Erythroblast (primary cell): ENCODE measurements around the gene CMTM7.
"Not testable (repeated sequence)": the region's sequence is repeated elsewhere in the genome, so short reads cannot be mapped to it uniquely, and the experiment has no call there.

ENCODE experiments used
- DNase-seq, 2 experiments: peaks; one replicate each; lab custom pipeline; 2025; lab: John Stamatoyannopoulos, UW
- GATA1 ChIP-seq: IDR thresholded peaks from 2 replicates; pipeline ENCODE4 v1.6.1; 2011; ENCODE audit warnings: low read depth, mild to moderate bottlenecking, control low read depth, low read length, moderate library complexity
- POLR2A ChIP-seq: IDR thresholded peaks from 2 replicates; pipeline ENCODE4 v1.6.1; 2011; ENCODE audit warnings: mild to moderate bottlenecking, low read length

CMTM7 gene

DNA sequence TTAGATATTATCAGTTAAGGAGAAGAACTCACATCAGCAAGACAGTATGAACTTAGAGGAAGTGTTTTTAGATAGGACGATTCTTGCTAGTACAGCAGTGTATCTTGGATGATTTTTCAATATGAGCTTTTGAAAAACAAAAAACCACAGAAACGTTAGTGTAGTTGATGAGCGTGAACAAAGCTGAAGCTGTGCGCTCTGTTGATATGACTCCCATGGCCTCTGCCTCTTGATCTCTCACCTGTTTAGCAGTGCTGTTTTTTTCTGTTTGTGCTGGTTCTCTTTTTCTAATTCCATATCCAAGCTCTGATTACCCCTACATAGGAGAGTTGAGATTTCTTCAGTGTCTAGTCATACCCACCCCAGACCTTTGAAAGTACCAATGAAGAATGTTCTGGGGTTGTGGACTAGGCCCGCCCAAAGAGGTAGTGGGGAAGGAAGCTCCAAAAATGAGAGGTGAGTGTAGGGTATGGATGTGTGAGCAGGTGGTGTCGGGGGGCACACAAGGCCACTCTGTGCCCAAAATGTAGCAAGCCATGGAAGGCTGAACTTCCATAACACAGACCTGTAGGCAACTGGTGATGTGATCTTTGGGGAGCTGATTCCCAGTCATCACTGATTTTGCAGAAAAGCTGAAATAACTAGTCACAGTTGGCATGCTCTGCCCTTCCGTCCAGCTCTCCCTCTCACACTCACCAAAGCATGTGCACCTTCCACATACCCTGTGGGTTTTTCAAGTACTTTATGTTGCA is 20.0 kb upstream of the CMTM7 start:
- no peak for DNase-seq
- TF ChIP-seq POLR2A (no peak), GATA1 (no peak)

DNA sequence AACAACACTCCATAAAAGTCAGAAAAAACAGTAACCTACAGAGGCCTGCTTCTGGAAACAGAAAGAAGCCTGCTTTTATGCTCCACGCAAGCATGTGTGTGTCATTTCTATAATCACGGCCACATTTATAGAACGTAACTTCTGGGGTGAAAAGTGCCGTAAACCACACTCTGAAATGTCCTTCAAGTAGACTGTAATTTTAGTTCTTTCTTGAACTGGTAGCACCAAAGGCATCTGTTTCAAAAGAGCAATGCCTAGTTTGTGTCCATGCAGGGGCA is 19.5 kb upstream of the CMTM7 start:
- TF ChIP-seq POLR2A = no peak
- DNase-seq = no peak

DNA sequence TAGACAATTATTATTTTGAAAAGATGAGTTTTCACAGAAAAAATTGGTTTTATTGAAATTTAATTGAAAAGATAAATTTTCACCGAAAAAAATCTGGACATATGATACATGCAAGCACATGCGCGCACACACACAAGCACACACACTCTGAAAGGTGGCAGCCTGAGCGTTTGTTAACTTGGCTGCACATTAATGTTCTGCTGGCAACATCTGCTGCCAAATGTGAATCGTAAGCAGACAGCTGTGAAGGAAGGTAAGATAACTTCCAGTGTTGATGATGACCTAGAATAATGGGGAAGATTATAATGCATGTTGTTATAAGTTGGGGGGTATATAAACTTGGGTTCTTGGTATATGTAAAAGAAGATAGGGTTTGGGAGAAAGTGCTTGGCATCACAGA is 18.4 kb upstream of the CMTM7 start:
- no peak for TF ChIP-seq GATA1
- DNase-seq = no peak

DNA sequence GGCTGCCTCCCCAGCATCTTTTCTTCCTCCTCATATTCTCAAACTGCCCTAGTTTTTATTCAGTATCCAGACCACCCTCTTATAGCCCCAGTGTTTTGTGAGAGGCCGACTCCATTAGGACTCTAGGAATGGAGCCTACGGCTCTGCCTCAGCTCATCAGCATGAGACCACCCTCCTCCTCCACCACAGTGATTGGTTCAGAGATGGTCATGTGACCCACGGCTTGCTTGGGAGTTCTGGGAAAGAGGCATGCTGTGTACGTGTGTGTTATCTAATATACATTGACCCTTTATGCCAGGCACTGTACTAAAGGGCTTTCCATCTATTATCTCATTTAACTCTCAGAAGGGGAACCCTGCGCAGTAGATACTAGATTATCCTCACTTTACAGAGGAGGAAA is 17.8 kb upstream of the CMTM7 start:
- no peak for DNase-seq
- no peak for TF ChIP-seq GATA1
- TF ChIP-seq POLR2A = no peak

DNA sequence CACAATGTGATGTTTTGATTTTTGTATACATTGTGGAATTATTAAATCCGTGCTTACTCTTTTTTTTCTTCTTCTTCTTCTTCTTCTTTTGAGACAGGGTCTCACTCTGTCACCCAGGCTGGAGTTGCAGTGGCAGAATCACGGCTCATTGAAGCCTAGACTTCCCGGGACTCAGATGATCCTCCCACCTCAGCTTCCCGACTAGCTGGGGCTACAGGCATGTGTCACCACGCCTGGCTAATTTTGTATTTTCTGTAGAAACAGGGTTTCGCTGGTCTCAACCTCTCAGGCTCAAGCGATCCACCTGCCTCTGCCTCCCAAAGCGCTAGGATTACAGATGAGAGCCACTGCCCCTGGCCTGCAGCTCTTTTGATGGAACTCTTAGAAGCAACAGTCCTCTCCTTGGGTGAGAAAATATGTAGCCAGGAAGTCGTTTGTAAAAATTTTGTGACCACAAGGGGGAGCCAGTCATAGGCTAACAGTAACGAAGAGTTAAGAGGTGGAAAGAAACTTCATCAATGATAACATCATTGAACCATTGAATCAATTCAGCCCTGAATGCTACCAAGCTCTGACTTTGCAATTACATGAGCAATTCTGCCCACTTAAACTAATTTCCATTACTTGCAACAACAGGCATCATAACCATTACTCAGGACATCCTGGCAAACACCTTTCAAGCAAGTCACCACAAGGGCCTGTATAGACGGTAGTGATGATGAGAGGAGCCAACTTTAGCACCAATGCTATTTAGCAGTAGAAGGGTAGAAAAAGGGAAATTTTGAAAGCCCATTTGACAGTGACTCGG is 16.7 kb upstream of the CMTM7 start:
- DNase-seq = peak; percentile 74 to 83
- no peak for TF ChIP-seq GATA1
- TF ChIP-seq POLR2A = no peak

DNA sequence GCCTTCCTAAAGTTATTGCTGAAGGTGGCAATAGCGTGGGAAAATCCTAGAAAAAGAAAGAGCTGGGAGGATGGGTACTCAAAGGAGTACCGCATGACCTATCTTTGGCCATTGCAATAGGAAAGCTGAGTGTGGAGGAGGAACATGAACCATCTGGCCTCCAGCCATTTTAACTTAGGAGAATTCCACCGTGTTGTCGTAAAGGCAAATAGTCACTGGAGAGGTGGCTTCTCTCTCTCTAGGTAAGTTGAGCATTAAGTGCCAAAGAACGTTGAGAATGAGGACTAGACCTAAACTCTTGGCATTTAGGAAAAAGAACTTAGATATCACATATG is 16.1 kb upstream of the CMTM7 start:
- DNase-seq = no peak
- TF ChIP-seq GATA1 (no peak), POLR2A (no peak)

DNA sequence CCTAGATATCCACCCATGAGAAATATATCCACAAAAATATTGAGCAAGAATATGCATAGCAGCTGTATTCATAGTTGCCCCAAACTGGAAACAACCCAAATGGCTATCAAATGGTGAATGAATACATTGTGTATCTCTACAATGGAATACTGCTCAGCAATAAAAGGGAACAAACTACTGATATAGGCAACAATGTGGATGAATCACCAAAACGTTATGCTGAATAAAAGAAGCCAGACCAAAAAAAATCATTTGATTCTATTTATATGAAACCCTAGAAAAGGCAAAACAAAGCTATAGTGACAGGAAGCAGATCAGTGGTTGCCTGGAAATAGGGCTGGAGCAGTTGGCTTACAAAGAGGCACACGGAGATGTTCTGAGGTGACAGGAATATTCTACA is 15.5 kb upstream of the CMTM7 start:
- DNase-seq = no peak
- no peak for TF ChIP-seq POLR2A

DNA sequence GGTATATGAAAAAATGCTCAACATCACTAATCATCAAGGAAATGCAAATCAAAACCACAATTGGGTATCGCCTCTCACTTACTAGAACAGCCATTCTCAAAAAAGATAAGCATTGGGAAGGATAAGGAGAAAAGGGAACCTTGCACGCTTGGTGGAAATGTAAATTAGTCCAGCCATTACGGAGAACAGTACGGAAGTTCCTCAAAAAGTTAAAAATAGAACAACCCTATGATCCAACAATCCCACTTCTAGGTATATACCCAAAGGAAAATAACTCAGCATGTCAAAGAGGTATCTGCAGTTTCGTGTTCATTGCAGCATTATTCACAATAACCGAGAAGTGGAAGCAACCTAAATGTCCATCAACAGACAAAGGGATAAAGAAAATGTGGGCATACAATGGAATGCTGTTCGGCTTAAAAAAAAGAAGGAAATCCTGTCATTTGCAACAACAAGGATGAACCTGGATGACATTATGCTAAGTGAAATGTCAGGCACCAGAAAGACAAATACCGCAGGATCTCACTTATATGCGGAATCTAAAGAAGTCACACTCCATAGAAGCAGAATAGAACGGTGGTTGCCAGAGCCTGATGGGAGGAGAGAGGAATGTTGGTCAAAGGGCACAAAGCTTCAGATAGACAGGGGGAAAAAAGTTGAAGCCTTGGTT is 11.7 kb upstream of the CMTM7 start:
- TF ChIP-seq GATA1 (no peak), POLR2A (no peak)
- no peak for DNase-seq

DNA sequence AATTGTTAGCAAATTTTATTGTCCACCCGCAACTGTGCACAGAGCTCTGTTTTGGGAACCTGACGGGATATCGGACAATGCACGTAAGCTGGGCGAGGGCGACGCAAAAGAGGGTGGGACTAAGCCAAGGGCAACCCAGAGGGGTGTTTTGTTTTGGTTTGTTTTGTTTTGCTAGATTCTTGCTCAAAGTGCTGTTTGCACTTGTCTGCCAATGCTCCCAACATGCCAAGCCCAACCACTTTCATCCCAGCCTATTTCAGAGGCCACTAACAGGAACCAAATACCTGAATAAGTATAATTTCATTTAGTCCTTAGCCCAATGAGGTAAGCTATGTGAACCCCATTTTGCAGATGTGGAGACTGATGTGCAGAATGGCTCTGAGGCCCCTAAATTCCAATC is 9.7 kb upstream of the CMTM7 start:
- no peak for DNase-seq
- TF ChIP-seq GATA1 (no peak), POLR2A (no peak)

DNA sequence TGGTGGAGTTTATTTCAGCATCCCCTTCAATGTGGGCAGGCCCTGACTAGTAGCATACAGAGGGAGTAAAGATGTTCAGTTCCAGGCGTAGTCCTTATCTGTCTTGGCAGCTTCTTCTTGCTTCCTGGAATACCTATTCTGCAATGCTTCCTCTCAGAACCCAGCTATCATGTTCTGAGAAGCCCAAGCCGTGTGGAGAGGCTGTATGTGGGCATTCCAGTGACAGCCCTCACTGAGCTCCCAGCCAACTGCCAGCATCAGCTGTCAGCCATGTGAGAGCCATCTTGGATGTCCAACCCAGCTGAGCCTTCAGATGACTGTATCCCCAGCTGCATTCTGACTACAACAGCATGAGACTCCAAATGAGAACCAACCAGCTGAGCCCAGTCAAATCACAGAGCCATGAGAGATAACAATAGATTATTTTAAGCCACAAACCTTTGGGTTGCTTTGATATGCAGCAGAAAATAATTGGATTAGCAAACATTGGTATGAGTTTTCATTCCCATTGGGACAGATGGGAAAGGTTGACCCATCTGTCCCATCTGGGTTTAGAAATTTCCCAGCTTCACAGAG is 8.4 kb upstream of the CMTM7 start:
- TF ChIP-seq POLR2A (no peak), GATA1 (no peak)
- DNase-seq = peak; percentile 53 to 62

DNA sequence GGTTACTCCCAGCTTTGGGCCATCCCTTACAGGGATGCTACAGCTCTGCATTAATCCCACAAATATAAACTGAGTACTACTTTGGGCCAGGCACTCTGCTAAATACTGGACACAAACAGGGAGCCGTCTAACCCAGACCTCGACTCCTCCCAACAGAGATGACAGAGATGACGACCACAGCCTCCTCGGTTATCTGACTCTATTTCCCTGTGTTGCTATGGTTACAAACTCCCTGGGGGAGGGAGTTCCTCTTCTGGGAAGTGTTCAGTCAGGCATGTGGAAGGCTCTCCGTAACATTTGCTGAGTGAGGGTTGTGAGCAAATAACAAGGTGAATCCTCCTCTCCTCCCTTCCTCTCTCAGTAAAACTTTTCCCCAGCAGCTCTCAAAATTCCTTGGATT is 6.7 kb upstream of the CMTM7 start:
- peak; percentile 24 to 25 for DNase-seq
- TF ChIP-seq POLR2A (no peak), GATA1 (no peak)

DNA sequence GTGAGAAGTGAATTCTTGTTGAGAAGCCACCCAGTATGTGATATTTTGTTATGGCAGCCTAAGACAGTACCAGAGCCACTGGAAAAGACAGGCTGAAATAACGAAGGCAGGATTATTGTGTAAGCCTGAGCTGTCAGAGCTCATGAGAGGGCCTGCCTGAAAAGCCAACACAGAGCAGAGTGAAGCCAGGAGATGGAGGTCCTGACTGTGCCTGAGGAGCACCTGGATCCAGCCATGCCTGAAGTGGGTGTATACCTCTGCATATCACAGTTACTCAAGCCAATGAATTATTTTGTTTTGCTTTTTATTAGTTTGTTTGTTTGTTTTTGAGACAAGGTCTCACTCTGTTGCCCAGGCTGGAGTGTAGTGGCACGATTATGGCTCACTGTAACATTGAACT is 4.1 kb upstream of the CMTM7 start:
- no peak for DNase-seq
- TF ChIP-seq GATA1 = no peak
- TF ChIP-seq POLR2A = no peak

DNA sequence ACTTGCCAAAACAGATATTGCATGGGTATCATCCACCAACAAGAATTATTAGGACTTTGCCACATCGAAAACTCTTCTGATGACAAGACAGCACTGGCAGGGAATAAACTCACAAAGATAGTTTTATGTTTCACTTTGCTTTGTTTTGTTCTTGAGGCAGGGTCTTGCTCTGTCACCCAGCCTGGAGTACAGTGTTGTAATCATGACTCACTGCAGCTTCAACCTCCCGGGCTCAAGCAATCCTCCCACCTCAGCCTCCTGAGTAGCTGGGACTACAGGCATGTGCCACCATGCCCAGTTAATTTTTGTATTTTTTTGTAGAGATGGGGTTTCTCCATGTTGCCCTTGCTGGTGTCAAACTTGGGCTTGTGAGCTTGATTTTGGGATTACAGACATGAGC is 2.1 kb upstream of the CMTM7 start:
- not testable (repeated sequence) for DNase-seq

DNA sequence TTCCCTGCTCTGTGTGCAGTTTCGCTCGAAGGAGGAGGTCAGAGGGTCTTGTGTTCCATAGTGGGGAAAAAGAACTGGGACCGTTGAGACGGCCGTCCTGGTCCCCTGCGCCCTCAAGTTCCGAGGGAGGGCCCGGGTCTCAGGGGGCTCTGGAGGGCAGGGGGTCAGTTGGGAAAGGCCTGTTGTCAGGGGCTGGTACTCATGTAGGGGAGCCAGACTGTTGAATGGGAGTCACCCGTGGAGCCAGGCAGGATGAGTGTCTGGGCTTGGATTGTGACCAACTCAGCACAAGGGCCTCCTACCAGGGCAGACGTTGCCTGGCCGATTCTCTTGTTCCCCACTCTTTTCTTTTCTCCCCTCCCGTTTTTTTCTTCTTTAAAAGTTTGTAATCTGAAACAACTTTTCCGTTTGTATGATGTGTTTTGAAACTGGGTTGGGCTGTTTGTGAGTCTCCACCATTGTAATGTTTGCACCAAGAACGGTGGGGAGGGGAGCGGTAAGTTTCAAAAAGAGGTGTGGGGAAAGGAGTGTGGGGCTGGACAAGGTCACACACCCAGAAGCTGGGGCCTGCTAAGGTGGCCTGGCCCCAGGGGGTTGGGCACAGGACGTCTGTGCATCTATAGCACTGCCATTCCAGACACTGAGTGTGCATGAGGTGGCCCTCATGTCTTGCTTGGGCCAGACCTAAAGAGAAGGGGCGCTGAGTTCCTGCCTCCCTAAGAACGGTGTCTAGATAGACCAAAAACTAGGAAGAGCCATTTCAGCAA is 1.1 kb downstream of the CMTM7 start:
- TF ChIP-seq POLR2A (no peak), GATA1 (no peak)
- DNase-seq = peak; percentile 43 to 47
